ENCODE data around the gene POLR1A.

Gene POLR1A

DNA sequence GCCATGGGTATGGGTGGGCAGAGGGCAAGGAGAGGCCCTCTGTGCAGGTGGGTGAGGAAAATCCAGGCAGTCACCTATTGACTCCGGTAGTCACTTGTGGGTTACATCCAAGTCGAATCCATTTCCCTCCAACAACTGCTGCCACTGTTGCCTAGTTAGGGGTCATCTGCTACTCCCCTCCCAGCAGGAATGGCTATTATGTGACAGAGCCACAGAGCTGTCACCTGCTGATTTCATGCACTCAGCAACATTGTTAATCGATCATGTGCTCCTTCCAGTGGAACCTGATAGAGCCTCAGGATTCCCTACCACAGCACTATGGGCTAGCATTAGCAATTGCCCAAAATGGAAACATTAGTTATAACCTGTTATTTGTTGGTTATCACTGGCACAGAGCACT, 31.4 kb downstream of the POLR1A start:
- TF ChIP-seq, protein P1, sequence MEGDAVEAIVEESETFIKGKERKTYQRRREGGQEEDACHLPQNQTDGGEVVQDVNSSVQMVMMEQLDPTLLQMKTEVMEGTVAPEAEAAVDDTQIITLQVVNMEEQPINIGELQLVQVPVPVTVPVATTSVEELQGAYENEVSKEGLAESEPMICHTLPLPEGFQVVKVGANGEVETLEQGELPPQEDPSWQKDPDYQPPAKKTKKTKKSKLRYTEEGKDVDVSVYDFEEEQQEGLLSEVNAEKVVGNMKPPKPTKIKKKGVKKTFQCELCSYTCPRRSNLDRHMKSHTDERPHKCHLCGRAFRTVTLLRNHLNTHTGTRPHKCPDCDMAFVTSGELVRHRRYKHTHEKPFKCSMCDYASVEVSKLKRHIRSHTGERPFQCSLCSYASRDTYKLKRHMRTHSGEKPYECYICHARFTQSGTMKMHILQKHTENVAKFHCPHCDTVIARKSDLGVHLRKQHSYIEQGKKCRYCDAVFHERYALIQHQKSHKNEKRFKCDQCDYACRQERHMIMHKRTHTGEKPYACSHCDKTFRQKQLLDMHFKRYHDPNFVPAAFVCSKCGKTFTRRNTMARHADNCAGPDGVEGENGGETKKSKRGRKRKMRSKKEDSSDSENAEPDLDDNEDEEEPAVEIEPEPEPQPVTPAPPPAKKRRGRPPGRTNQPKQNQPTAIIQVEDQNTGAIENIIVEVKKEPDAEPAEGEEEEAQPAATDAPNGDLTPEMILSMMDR (IDR thresholded peaks at IDR 0.05), result no peak

DNA sequence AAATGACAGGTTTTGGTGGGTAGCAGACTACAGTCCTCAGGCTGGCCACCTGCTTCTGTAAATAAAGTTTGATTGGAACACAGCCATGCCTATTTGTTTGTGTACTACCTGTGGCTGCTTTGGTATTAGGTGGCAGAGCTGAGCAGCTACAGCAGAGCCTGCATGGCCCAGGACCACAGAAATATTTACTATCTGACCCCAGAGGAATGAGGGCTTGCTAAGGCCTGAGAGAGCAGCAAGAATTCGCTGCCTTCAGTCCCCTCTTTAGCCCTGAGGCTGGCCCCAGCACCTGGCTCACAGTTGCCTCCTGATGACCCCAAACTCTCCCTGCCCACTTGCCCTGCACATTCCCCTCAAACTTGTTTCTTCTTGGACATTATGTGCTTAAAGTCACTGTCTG, 32.5 kb downstream of the POLR1A start:
- TF ChIP-seq, protein P1 (IDR thresholded peaks at IDR 0.05), result no peak

DNA sequence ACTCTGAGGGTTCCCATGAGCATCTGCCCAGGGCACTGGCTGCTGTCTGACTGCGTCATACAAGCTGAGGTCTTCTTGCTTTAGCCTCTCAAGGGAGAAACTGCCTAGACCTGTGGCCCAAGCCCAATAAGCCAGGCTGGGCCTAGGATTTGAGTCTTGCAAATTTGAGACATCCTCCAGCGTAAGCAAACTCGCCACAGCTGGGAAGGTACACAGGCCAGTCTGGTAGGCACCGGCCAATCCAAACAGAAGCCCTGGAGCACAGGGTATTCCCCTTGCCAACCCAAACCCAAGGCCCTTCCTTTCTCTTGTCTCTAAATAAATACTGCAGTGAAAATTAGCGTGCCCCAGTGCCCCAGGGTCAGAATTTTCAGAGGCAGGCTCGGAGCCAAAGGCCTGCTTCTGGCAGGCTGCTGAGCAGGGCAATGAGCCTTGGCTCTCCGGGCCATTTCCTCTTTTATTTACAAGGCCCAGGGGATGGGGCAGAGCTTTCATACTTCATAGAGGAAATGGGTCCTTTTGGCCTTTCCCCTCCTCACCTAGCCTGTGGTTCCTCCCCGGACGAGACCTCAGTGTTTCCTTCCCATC, 33.3 kb downstream of the POLR1A start:
- TF ChIP-seq, protein P1 (IDR thresholded peaks at IDR 0.05), result no peak

DNA sequence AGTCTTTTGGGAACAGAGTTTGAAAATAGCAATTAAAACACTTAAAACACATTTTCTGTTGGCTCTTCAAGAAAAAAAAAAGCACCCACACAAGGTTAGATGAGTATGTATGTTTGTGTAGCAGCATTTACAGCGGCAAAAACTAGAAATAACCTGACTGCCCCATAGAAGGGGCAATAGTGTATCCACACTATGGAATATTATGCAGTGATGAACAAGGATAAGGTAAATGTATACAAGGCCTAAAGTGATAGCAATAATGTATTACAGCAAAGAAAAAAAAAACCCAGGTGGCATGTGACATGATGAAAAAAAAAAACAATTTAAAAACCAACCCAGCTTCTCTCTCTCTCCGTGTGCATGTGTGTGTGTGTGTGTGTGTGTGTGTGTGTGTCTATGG, 34.8 kb downstream of the POLR1A start:
- TF ChIP-seq, protein P1 (IDR thresholded peaks at IDR 0.05), result no peak

DNA sequence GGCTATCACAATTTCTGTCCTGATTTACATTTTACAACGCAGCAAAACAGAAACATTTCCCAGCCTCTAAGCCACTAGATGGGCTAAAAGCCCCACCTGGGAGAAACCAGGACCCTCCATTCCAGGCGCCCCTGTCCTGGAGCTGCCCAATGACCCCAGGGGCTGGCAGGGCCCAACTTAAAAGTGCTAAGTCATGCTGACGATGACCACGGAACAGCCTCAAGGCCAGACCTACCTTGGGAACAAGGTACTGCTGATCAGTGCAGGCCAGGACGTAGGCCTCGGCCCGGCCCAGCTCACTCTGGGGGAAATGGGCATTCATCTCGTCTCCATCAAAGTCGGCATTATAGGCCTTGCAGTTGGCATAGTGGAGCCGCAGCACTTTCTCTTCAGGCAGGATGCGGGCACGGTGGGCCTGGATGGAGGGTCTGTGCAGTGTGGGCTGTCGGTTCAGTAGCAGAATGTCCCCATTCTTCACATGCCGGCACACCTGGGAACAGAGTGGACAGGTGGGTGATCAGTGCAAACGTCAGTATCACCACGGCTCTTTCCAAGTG, 35.8 kb downstream of the POLR1A start:
- TF ChIP-seq, protein P1 (IDR thresholded peaks at IDR 0.05), result no peak

DNA sequence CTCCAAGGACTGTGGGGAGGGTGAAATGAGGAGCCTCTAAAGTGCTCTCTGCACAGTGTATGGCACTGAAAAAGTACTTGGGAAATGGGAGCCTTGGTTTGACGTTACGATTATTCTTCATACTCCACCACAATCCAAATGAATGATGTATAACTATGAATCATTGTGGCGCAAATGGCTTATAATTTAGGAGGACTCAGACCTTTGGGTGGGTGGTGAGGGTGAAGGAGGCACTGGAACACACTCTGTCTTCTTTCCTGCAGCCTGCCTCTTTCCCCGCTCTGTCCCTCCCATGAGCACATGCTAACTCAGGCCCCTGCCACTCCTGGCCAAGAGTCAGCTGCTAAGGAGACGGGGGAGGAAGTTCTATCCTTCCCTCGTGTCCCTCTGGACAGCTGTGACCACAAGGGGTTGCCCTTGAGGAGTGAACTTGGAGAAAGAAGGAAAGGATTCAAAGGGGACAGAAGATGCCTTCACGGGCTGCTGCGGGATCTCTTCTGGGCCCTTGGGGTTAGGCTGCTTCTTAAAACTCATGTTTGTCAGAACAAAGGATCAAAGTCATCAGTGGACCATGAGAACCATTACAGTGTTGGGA, 36.5 kb downstream of the POLR1A start:
- TF ChIP-seq, protein P1 (IDR thresholded peaks at IDR 0.05), result no peak

DNA sequence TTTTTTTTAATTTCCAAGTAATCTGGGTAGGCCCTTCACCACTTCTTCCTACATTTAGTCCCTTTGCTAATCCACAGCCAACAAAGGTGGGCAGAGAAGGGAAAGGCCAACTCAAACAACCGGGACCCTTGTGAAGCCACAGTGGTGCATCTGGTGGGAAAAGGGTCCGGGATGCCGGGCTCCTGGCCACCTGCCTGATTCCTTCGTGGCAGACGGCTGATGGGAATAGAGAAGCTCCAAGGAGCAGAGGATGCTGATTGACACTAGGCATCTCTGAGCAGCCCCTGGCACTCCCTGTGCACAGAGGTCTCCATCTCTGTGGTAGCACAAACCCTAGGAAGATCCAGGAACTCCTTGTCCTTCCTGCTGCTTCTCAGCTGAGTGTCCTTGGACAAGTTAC, 37.0 kb downstream of the POLR1A start:
- TF ChIP-seq, protein P1 (IDR thresholded peaks at IDR 0.05), result no peak
